ENCODE measurements around the gene TSPAN14. TPM values are rescaled to one million over a fixed set of nuclear protein-coding genes. Genes with fewer than 3 reads are reported as not detected.

TSPAN14 gene
- total RNA-seq, 3 donors from 2014 or later (not counting 1 experiment from before 2014, with no cell fraction given): 126 to 180 (median 173) TPM

DNA sequence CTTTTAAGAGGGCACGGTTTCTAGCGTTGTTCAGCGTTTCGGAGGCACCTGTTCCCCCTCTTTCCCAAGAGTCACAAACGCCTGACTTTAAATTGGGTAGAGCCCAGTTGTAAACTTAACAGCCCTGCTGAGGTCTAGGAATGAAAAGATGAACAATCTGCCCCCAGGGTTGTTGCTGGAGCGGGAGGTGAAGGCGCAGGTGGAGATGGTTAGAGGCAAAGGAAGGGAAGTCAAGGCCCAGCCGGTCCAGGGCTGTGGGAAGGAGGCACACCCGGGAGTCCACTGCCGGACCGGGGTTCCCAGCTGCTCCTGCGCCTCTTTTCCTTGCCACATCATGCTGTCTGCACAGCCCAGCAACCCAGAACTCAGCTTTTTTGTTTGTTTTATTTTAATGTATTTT, 45.0 kb upstream of the TSPAN14 start:
- no peak for TF ChIP-seq CTCF (IDR thresholded peaks at IDR 0.05)
- no peak overlapping the region for H3K27ac ChIP-seq (ENCODE audit: low read length)

DNA sequence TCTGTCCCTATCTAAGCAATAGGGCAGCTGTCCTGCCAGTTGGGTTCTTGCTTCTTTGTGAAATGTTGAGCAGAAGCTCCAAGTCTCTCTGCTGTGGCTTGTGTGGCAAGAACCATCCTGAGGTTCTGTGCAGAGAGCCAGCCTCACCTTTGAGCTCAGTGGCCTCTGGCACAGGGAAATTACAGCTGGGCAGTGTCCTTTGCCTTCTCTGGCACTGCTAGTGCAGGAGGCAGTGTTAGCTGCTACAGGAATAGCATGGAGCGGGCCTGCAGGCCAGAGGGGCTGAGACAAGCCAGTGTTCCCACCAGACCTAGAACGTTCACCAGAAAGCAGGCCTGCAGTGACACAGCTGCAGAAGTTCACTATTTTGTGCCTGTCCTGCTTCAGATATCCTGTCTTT, 44.0 kb upstream of the TSPAN14 start:
- Mint-ChIP-seq H3K27me3 (ENCODE audit: low read depth in 2 of 2) (peaks cover 4 to 6% of the 10 kb centered on the region in 2 donors), H3K4me1 (peaks cover 14 to 15% of the 10 kb centered on the region in 2 donors), H3K4me3 (peak overlapping the region; percentile 96), H3K9me3 (no peaks in the 10 kb centered on the region), H3K36me3 (no peaks in the 10 kb centered on the region), H3K27ac (no peak overlapping the region)
- no peak for DNase-seq
- H3K4me3 ChIP-seq (ENCODE audit: low read length): no peak overlapping the region
- intact Hi-C loops (cut with micrococcal nuclease): no loop called here
- 73% methylated on average over 2 of the region's 2 CpGs for WGBS (ENCODE audit: insufficient coverage)
- no peak for TF ChIP-seq CTCF (IDR thresholded peaks at IDR 0.05)
- peaks cover 15% of the 10 kb centered on the region for H3K4me1 ChIP-seq (ENCODE audit: control insufficient read depth, insufficient read depth, low read length)
- ATAC-seq: no peak
- no peaks in the 10 kb centered on the region for H3K36me3 ChIP-seq (ENCODE audit: control insufficient read depth, insufficient read depth, low read length)
- no peaks in the 10 kb centered on the region for H3K9me3 ChIP-seq (ENCODE audit: control insufficient read depth, insufficient read depth, low read length)
- H3K27me3 ChIP-seq (ENCODE audit: control insufficient read depth, insufficient read depth, low read length): no peaks in the 10 kb centered on the region
- no peak overlapping the region for H3K27ac ChIP-seq (ENCODE audit: low read length)

More for the DNA sequence above, 45.0 kb upstream of the TSPAN14 start:
- Mint-ChIP-seq H3K27ac (no peak overlapping the region), H3K36me3 (no peaks in the 10 kb centered on the region), H3K4me3 (peak overlapping the region; percentile 96), H3K4me1 (peaks cover 14 to 15% of the 10 kb centered on the region in 2 donors), H3K9me3 (no peaks in the 10 kb centered on the region), H3K27me3 (ENCODE audit: low read depth in 2 of 2) (peaks cover 4 to 6% of the 10 kb centered on the region in 2 donors)
- WGBS (ENCODE audit: insufficient coverage): 42% methylated on average over 12 of the region's 12 CpGs
- DNase-seq: no peak
- Histone ChIP-seq H3K9me3 (ENCODE audit: control insufficient read depth, insufficient read depth, low read length) (no peaks in the 10 kb centered on the region), H3K36me3 (ENCODE audit: control insufficient read depth, insufficient read depth, low read length) (no peaks in the 10 kb centered on the region), H3K27me3 (ENCODE audit: control insufficient read depth, insufficient read depth, low read length) (no peaks in the 10 kb centered on the region), H3K4me3 (ENCODE audit: low read length) (peak overlapping the region; percentile 56), H3K4me1 (ENCODE audit: control insufficient read depth, insufficient read depth, low read length) (peaks cover 15% of the 10 kb centered on the region)
- intact Hi-C loops (cut with micrococcal nuclease): no loop called here
- ATAC-seq: no peak

GRCh38 chr10:80410578-80411145, 43.4 kb upstream of the TSPAN14 start:
- ATAC-seq (no peak), DNase-seq (no peak)
- Mint-ChIP-seq H3K27me3 (ENCODE audit: low read depth in 2 of 2) (peaks cover 4 to 6% of the 10 kb centered on the region in 2 donors), H3K27ac (no peak overlapping the region), H3K4me3 (no peak overlapping the region), H3K36me3 (no peaks in the 10 kb centered on the region), H3K9me3 (no peaks in the 10 kb centered on the region), H3K4me1 (peaks cover 14 to 15% of the 10 kb centered on the region in 2 donors)
- WGBS (ENCODE audit: insufficient coverage): over 99% methylated on average over 5 of the region's 5 CpGs
- Histone ChIP-seq H3K27ac (ENCODE audit: low read length) (no peak overlapping the region), H3K9me3 (ENCODE audit: control insufficient read depth, insufficient read depth, low read length) (no peaks in the 10 kb centered on the region), H3K36me3 (ENCODE audit: control insufficient read depth, insufficient read depth, low read length) (no peaks in the 10 kb centered on the region), H3K27me3 (ENCODE audit: control insufficient read depth, insufficient read depth, low read length) (no peaks in the 10 kb centered on the region), H3K4me3 (ENCODE audit: low read length) (no peak overlapping the region), H3K4me1 (ENCODE audit: control insufficient read depth, insufficient read depth, low read length) (peaks cover 15% of the 10 kb centered on the region)
- TF ChIP-seq CTCF (IDR thresholded peaks at IDR 0.05): no peak
- intact Hi-C loops (cut with micrococcal nuclease): no loop called here

DNA sequence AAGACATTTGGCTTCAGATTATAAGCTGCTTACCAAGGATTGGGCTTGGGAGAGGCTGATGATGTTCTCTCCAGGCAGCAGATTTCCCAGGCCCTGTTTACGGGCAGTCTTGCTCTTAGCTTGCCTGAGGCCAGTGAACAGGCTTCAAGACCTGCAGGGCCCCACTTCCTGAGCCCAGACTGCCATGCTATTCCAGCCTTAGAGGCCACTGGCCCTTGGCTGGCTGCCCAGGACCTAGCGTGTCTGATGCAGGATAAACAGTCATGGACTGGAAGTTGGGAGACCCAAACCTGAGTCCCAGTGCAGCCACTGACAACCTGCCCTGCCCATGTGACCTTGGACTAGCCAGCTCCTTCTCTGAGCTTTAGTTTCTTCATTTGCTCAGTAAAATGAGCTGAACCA, 42.8 kb upstream of the TSPAN14 start:
- no peak overlapping the region for H3K4me3 Mint-ChIP-seq
- no peak for TF ChIP-seq CTCF (IDR thresholded peaks at IDR 0.05)
- Histone ChIP-seq H3K9me3 (ENCODE audit: control insufficient read depth, insufficient read depth, low read length) (no peaks in the 10 kb centered on the region), H3K27me3 (ENCODE audit: control insufficient read depth, insufficient read depth, low read length) (no peaks in the 10 kb centered on the region), H3K4me3 (ENCODE audit: low read length) (no peak overlapping the region), H3K36me3 (ENCODE audit: control insufficient read depth, insufficient read depth, low read length) (no peaks in the 10 kb centered on the region), H3K4me1 (ENCODE audit: control insufficient read depth, insufficient read depth, low read length) (peaks cover 15% of the 10 kb centered on the region), H3K27ac (ENCODE audit: low read length) (no peak overlapping the region)
- DNase-seq (no peak), ATAC-seq (no peak)
- H3K27ac Mint-ChIP-seq: no peak overlapping the region
- no peaks in the 10 kb centered on the region for H3K9me3 Mint-ChIP-seq
- WGBS (ENCODE audit: insufficient coverage): 94% methylated on average over 2 of the region's 2 CpGs
- intact Hi-C loops (cut with micrococcal nuclease): no loop called here
- peaks cover 4 to 6% of the 10 kb centered on the region in 2 donors for H3K27me3 Mint-ChIP-seq (ENCODE audit: low read depth in 2 of 2)
- H3K36me3 Mint-ChIP-seq: no peaks in the 10 kb centered on the region
- H3K4me1 Mint-ChIP-seq: peaks cover 14 to 15% of the 10 kb centered on the region in 2 donors
